Neural progenitor cell (in vitro differentiated cells): ENCODE measurements around the gene TMEM221. TPM values are rescaled to one million over a fixed set of nuclear protein-coding genes. Genes with fewer than 3 reads are reported as not detected.

Experiments
- DNase-seq: peaks from one replicate; pipeline ENCODE4 v3.0.0-alpha.2; 2016; ENCODE audit warnings: low spot score
- H2AFZ ChIP-seq: fragments of 200-600 bp; sonication (generic); replicated peaks from 2 replicates; pipeline ENCODE4 v1.6.1; 2016; ENCODE audit warnings: antibody characterized with exemption
- H3F3A ChIP-seq: fragments of 200-600 bp; sonication (generic); 2 replicates; pipeline ENCODE4 v1.6.1; 2016; ENCODE audit warnings: antibody characterized with exemption, low read depth
- H3K27ac ChIP-seq: fragments of 200-600 bp; sonication (generic); 2 replicates; pipeline ENCODE4 v1.5.1; 2016; ENCODE audit warnings: mild to moderate bottlenecking
- H3K27me3 ChIP-seq: fragments of 200-600 bp; sonication (generic); 2 replicates; pipeline ENCODE4 v1.6.1; 2016; ENCODE audit warnings: mild to moderate bottlenecking, moderate library complexity
- H3K36me3 ChIP-seq: fragments of 200-600 bp; sonication (generic); 2 replicates; pipeline ENCODE4 v1.5.1; 2016
- H3K4me1 ChIP-seq: fragments of 200-600 bp; sonication (generic); 2 replicates; pipeline ENCODE4 v1.6.1; 2016; ENCODE audit warnings: mixed run types
- H3K4me2 ChIP-seq: fragments of 200-600 bp; sonication (generic); 2 replicates; pipeline ENCODE4 v1.6.1; 2016
- H3K4me3 ChIP-seq: fragments of 200-600 bp; sonication (generic); 2 replicates; pipeline ENCODE4 v1.5.1; 2016
- H3K79me2 ChIP-seq: fragments of 200-600 bp; sonication (generic); 2 replicates; pipeline ENCODE4 v1.6.1; 2016; ENCODE audit warnings: low read depth
- H3K9ac ChIP-seq: fragments of 200-600 bp; sonication (generic); 2 replicates; pipeline ENCODE4 v1.6.1; 2016
- H3K9me3 ChIP-seq: fragments of 200-600 bp; sonication (generic); 2 replicates; pipeline ENCODE4 v1.5.1; 2016; ENCODE audit warnings: low read depth
- H4K20me1 ChIP-seq: fragments of 200-600 bp; sonication (generic); 2 replicates; pipeline ENCODE4 v1.6.1; 2016; ENCODE audit warnings: low read depth
- H3K27ac Mint-ChIP-seq: 3 replicates; pipeline ENCODE4 v1.8.0; 2021; ENCODE audit warnings: mixed read lengths
- H3K27me3 Mint-ChIP-seq: 2 replicates; pipeline ENCODE4 v1.8.0; 2022; ENCODE audit warnings: low read depth, mild to moderate bottlenecking, inconsistent platforms, moderate library complexity, mixed read lengths; ENCODE audit not compliant: insufficient read depth
- H3K36me3 Mint-ChIP-seq: 3 replicates; pipeline ENCODE4 v1.8.0; 2021; ENCODE audit warnings: mixed read lengths
- H3K4me1 Mint-ChIP-seq: 3 replicates; pipeline ENCODE4 v1.8.0; 2021; ENCODE audit warnings: mixed read lengths
- H3K4me3 Mint-ChIP-seq: 3 replicates; pipeline ENCODE4 v1.8.0; 2021; ENCODE audit warnings: mild to moderate bottlenecking, moderate library complexity, mixed read lengths
- H3K9me3 Mint-ChIP-seq: 3 replicates; pipeline ENCODE4 v1.8.0; 2020; ENCODE audit warnings: mixed read lengths
- EZH2 ChIP-seq: fragments of 200-600 bp; sonication (generic); IDR thresholded peaks from 2 replicates; pipeline ENCODE4 v1.6.1; 2017; ENCODE audit warnings: antibody characterized with exemption, mild to moderate bottlenecking, moderate library complexity
- EZH2phosphoT487 ChIP-seq: fragments of 200-600 bp; sonication (generic); IDR thresholded peaks from 2 replicates; pipeline ENCODE4 v1.6.1; 2017; ENCODE audit warnings: antibody characterized with exemption
- total RNA-seq: library from RNA; depleted of rRNA; stranded (reverse); fragments of >200 nt; gene quantifications from 2 replicates; pipeline ENCODE4 v1.2.3, GENCODE V29; 2015; ENCODE audit warnings: low replicate concordance
- TF ChIP-seq, protein P1 (sequence below): fragments of 200-600 bp; sonication (generic); IDR thresholded peaks from 2 replicates; pipeline ENCODE4 v1.5.1; 2017; ENCODE audit warnings: antibody characterized with exemption, mild to moderate bottlenecking

TMEM221 gene
- total RNA-seq, 1 donor from 2014 or later: 0.17 TPM

DNA sequence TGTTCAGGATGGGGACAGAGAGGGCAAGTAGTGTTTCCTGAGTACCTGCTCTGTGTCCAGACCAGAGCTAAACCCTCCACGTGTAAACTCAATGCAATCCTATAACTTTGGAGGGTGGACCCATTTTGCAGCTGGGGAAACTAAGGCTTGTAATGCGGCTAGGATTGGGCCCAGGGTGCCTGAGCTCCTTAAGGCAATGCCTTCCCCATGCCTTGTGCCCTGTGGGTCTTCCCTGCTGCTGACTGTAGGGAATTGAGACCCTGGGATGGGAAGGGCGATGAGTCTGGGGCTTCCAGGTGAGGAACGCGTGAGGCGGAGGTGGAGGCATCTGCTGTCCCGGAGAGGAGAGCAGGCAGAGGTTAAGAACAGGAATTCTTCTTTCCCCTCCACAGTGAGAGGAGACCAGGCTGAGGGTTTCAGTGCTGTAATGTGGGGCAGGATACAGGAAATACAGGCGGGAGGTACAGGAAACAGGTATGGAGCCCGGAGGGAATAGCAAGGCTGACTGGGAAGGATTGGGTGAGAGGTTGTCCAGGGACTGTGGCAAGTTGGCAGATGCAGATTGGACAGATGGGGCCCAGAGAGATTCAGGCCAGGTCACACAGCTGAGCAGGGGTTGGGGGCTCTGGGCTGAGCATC, 41.0 kb upstream of the TMEM221 start:
- TF ChIP-seq EZH2phosphoT487 (no peak), EZH2 (no peak)
- TF ChIP-seq, protein P1, sequence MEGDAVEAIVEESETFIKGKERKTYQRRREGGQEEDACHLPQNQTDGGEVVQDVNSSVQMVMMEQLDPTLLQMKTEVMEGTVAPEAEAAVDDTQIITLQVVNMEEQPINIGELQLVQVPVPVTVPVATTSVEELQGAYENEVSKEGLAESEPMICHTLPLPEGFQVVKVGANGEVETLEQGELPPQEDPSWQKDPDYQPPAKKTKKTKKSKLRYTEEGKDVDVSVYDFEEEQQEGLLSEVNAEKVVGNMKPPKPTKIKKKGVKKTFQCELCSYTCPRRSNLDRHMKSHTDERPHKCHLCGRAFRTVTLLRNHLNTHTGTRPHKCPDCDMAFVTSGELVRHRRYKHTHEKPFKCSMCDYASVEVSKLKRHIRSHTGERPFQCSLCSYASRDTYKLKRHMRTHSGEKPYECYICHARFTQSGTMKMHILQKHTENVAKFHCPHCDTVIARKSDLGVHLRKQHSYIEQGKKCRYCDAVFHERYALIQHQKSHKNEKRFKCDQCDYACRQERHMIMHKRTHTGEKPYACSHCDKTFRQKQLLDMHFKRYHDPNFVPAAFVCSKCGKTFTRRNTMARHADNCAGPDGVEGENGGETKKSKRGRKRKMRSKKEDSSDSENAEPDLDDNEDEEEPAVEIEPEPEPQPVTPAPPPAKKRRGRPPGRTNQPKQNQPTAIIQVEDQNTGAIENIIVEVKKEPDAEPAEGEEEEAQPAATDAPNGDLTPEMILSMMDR: no peak
- no peak overlapping the region for H3K4me3 ChIP-seq
- no peak for DNase-seq
- H3K27ac Mint-ChIP-seq: no peak overlapping the region
- peak overlapping the region; percentile 9 for H3K4me3 Mint-ChIP-seq
- H3K9me3 Mint-ChIP-seq: no peaks in the 10 kb centered on the region
- H3K27ac ChIP-seq: no peak overlapping the region
- H3K36me3 ChIP-seq: no peaks in the 10 kb centered on the region
- H3K36me3 Mint-ChIP-seq: peaks cover 4% of the 10 kb centered on the region
- H3K27me3 Mint-ChIP-seq: peaks cover 3% of the 10 kb centered on the region
- no peaks in the 10 kb centered on the region for H3K79me2 ChIP-seq
- no peak overlapping the region for H3K9ac ChIP-seq
- peaks cover 18% of the 10 kb centered on the region for H3K4me1 Mint-ChIP-seq
- no peak overlapping the region for H3K4me2 ChIP-seq
- no peaks in the 10 kb centered on the region for H3K9me3 ChIP-seq
- H2AFZ ChIP-seq: no peak overlapping the region
- peaks cover 8% of the 10 kb centered on the region for H3K4me1 ChIP-seq
- H3K27me3 ChIP-seq: no peaks in the 10 kb centered on the region
- no peaks in the 10 kb centered on the region for H3F3A ChIP-seq
- peaks cover 11% of the 10 kb centered on the region for H4K20me1 ChIP-seq

DNA sequence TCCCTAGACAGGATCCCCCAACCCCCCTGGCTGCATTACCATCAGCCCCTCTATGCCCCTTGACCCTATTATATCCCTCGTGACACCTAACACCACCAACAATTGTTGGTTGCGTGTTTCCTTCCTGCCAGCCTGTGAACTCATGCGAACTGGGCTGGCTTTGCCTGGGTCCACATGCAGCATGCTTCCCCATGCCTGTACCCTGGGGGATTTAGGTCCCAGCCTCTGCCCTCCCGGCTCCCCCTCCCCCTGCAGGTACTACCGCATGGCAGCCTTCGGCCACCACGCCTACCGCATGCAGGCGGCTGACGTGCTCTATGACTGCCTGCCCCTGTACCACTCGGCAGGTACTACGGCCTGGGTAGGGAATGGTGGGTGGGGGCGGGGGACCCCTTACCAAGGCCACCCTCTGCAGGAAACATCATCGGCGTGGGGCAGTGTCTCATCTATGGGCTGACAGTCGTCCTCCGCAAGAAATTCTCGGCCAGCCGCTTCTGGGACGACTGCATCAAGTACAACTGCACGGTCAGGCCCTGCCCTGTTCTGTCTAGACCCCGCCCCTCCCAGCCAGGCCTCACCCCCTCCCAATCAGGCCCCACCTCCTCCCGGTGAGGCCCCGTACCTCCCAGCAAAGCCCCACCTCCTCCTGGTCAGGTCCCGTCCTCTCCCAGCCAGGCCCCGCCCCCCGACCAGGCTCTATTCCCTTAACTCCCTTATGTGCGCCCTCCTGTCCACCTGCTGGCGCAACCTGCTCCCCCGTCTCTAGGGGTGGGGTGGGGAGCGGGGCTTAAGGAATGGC, 40.3 kb upstream of the TMEM221 start:
- Histone ChIP-seq H3K79me2 (no peaks in the 10 kb centered on the region), H3K27me3 (no peaks in the 10 kb centered on the region), H3K27ac (no peak overlapping the region), H4K20me1 (peaks cover 11% of the 10 kb centered on the region), H3K9ac (no peak overlapping the region), H3K4me3 (peak overlapping the region; percentile 28), H3K36me3 (no peaks in the 10 kb centered on the region), H2AFZ (no peak overlapping the region), H3K4me2 (peak overlapping the region; percentile 77), H3K9me3 (no peaks in the 10 kb centered on the region), H3K4me1 (peaks cover 8% of the 10 kb centered on the region), H3F3A (no peaks in the 10 kb centered on the region)
- DNase-seq: peak; percentile 96
- Mint-ChIP-seq H3K4me1 (peaks cover 18% of the 10 kb centered on the region), H3K27me3 (peaks cover 6% of the 10 kb centered on the region), H3K4me3 (peak overlapping the region; percentile 69), H3K9me3 (no peaks in the 10 kb centered on the region), H3K27ac (peak overlapping the region; percentile 58), H3K36me3 (peaks cover 4% of the 10 kb centered on the region)
- TF ChIP-seq, protein P1: peak; percentile 71
- no peak for TF ChIP-seq EZH2phosphoT487

DNA sequence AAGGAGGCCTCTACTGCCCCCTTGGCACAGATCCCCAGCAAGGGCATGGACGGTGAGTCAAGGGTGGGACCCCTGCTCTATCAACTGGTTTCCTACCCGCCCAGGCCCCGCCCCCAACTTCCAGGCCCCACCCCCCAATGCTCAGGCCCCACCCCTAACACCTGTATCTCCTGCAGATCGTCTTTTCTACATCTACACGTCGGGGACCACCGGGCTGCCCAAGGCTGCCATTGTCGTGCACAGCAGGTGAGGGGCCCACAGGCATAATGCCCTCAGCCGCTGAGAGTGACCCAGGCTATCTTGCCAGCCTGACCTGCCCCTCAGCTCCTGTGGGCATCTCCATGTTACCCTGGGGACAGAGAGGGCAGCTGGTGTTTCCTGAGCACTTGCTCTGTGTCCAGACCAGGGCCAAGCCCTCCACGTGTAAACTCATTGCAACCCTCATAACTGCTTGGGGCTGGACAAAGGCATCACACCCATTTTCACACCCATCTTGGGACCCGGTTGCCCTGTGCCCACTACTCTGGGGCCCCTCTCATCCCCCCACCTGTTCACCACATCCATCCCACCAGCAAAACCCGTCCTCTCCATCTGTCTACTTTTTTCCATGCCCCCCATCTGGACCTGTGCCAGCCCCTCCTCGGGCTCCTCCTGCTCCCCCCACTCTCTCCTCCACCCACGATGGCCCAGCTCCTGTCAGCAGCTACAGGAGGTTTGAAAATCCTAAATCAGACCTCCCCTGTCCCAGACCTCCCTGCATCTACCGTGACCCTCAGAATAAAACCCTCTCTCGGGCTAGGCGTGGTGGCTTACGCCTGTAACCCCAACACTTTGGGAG, 39.0 kb upstream of the TMEM221 start:
- Histone ChIP-seq H3F3A (no peaks in the 10 kb centered on the region), H3K36me3 (no peaks in the 10 kb centered on the region), H3K4me1 (peaks cover 8% of the 10 kb centered on the region), H3K27ac (no peak overlapping the region), H2AFZ (no peak overlapping the region), H3K79me2 (no peaks in the 10 kb centered on the region), H4K20me1 (peaks cover 15% of the 10 kb centered on the region), H3K9ac (no peak overlapping the region), H3K4me3 (no peak overlapping the region), H3K9me3 (no peaks in the 10 kb centered on the region), H3K4me2 (no peak overlapping the region), H3K27me3 (no peaks in the 10 kb centered on the region)
- H3K27me3 Mint-ChIP-seq: peaks cover 6% of the 10 kb centered on the region
- no peak for DNase-seq
- H3K9me3 Mint-ChIP-seq: no peaks in the 10 kb centered on the region
- peaks cover 21% of the 10 kb centered on the region for H3K4me1 Mint-ChIP-seq
- H3K36me3 Mint-ChIP-seq: peaks cover 4% of the 10 kb centered on the region
- TF ChIP-seq EZH2 (no peak), EZH2phosphoT487 (no peak)
- TF ChIP-seq, protein P1: no peak
- H3K27ac Mint-ChIP-seq: no peak overlapping the region
- no peak overlapping the region for H3K4me3 Mint-ChIP-seq
